Measurements from ENCODE around the gene NOP58.

GRCh38 chr2:202270487-202270886, 4.9 kb downstream of the NOP58 start:
- no peak for TF ChIP-seq CTCF (IDR thresholded peaks at IDR 0.05)
- no peak for TF ChIP-seq POLR2A (IDR thresholded peaks at IDR 0.05)
